Fibroblast of pulmonary artery (primary cell): Measurements from ENCODE around the gene SLC6A8.

Experiments
- DNase-seq: peaks from one replicate; pipeline ENCODE4 v3.0.0-alpha.2; 2010; ENCODE audit warnings: low read depth
- H3K4me3 ChIP-seq: replicated peaks from 2 replicates; pipeline ENCODE4 v1.5.1; 2011; ENCODE audit warnings: low read depth, mild to moderate bottlenecking, control low read depth, low read length, moderate library complexity
- TF ChIP-seq, protein P1 (sequence below): IDR thresholded peaks from 2 replicates; pipeline ENCODE4 v1.5.1; 2011; ENCODE audit warnings: mild to moderate bottlenecking, control low read depth, low read length, inconsistent platforms; ENCODE audit errors: missing control alignments

The SLC6A8 gene

DNA sequence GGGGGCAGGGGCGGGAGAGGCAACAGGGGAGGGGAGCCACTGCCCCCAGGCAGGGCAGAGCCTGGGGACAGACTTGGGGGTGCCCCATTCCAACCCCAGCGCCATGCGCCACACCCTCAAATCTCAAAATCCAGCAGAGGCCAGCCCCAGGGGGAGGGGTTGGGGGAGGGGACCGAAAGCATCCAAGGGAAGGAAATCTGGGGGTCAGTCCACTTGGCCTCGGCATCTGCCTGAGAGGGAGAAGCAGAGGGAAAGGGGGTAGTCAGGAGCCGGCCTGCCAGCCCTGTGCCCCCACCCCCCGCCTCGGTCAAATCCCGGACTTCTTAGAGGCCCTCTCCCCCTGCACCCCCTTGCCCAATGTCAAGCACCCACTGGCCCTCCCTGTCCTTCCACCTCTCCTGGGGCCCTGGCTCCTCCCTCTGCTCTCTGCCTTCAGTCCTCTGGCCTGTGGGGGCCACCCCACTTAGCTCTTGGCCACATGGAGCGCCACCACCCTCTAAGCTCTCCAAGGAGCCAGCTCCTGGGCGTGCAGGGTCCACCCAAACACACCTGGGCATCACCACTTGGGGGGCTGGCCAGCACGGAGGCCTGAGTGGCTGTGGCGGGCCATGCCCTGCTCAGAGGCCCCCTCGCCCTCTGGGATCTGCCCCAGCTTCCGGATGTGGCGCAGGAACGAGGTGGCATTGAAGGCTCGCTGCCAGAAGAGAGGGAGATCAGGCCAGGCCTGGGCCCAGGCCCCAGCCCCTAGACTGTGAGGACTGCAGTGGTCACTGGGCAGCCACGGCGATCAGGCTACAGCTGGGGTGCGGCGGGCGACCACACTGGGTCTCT, 17.6 kb upstream of the SLC6A8 start:
- TF ChIP-seq, protein P1, sequence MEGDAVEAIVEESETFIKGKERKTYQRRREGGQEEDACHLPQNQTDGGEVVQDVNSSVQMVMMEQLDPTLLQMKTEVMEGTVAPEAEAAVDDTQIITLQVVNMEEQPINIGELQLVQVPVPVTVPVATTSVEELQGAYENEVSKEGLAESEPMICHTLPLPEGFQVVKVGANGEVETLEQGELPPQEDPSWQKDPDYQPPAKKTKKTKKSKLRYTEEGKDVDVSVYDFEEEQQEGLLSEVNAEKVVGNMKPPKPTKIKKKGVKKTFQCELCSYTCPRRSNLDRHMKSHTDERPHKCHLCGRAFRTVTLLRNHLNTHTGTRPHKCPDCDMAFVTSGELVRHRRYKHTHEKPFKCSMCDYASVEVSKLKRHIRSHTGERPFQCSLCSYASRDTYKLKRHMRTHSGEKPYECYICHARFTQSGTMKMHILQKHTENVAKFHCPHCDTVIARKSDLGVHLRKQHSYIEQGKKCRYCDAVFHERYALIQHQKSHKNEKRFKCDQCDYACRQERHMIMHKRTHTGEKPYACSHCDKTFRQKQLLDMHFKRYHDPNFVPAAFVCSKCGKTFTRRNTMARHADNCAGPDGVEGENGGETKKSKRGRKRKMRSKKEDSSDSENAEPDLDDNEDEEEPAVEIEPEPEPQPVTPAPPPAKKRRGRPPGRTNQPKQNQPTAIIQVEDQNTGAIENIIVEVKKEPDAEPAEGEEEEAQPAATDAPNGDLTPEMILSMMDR = no peak
- H3K4me3 ChIP-seq = no peak overlapping the region
- DNase-seq = no peak

DNA sequence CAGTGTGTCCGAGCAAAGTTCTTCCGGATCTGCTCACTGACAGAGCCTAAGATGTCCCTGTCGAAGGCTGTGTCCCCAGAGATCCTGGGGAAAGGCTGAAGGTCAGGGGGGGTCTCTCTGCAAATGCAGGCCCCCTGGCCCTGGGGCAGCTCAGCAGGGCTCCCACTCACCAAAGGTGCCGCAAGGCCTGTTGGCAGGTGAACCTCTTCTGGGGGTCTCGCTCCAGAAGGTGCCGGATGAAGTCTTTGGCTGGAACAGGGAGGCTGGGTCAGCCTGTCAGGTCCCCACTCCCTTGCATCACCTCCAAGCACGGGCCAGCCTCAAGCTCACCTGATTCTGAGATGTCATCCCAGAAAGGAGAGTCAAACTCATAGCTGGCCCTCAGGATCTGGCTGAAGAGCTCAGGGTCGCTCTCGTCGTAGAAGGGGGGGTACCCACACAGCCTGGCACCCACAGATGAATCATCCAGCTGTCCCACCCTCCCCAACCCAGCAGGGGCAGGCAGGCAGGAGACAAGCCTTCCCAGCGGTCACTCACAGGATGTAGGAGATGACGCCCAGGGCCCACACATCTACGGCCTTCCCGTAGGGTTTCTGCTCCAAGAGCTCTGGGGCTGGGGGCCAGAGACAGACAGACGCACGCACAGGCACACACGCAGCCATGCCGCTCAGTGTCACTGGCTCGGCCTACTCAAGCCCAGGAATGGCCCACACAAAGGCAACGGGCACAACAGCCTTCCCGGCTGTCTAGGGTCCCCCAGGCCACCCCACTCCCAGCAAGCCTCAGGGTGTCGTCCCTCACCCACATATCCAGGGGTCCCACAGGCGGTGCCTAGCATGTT, 16.8 kb upstream of the SLC6A8 start:
- TF ChIP-seq, protein P1 = no peak
- H3K4me3 ChIP-seq = no peak overlapping the region
- no peak for DNase-seq

DNA sequence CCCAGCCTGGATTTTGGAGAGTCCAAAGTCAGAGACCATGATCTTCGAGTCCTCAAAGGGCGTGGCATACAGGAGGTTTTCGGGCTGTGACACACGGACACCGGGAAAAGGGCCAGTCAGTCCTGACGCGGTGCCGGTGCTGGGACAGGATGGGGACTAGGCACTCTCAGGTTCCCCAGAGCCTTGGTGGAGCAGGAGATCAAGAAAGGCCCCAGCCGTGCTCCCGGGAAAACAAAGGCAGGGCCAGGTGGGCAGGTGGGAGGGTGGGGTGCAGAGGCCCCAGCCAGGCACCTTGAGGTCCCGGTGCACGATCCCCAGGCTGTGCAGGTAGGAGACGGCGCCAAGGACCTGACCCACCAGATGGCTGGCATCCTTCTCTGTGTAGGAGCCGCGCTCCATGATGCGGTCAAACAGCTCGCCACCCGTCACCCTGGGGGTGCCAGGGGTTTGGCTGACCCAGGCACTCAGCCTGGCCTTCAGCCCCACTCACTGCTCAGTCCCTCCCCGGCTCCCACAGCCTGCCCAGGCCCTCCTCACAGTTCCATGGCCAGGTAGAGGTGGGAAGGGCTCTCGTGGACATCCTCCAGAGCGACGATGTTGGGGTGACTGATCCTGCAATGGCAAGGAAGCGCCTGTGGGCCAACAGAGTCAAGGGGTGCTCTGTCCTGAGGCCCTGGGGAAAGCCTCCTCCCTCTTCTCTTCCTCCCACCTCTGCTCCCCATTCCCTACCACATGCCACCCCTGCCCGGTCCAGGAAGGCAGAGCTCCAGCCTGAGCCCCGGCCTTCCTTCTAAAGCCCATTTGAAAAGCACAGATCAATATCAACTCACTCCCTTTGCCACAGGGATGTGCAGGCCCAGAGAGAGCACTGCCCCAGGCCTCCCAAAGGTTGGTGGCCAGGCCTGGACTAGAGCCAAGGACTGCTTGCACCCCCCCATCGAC, 15.9 kb upstream of the SLC6A8 start:
- no peak for DNase-seq
- H3K4me3 ChIP-seq = no peak overlapping the region
- TF ChIP-seq, protein P1 = no peak

DNA sequence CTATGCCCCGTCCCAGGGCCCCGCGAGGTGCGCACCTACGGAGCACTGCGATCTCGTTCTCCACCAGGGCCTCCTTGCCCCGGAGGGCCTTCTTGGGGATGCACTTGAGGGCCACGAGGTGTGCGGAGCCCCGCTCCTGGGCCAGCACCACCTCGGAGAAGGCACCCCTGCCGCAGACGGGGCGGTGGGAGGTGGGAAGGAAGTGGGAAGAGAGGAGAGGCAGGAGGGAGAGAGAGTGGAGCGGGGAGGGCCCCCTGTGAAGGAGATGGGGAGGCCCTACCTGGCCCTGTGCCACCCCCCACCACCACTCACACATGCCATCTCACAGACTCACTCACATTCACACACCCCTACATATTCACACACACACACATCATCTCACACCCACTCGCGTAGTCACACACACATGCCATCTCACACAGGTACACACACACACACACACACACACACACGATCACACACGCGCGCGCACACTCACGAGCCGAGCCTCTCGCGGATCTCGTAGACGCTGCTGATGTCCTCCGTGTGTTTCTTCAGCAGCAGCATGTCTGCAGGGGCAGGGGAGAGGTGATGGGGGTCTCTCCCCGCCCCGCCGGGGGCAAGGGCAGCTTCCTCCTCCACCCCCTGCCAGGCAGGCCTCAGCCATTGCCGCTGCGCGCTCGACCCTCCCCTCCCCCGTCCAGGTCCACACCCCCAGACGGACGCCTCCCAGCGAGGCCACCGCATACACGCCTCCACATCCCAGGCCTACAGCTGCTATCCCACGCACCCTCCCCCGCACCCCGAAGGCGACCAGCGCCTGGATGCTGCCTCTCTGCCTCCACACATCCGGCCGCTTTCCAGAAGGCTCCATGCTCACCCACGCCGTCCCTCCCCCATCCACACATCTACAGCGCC, 14.9 kb upstream of the SLC6A8 start:
- DNase-seq = no peak
- TF ChIP-seq, protein P1 = no peak
- H3K4me3 ChIP-seq = no peak overlapping the region

DNA sequence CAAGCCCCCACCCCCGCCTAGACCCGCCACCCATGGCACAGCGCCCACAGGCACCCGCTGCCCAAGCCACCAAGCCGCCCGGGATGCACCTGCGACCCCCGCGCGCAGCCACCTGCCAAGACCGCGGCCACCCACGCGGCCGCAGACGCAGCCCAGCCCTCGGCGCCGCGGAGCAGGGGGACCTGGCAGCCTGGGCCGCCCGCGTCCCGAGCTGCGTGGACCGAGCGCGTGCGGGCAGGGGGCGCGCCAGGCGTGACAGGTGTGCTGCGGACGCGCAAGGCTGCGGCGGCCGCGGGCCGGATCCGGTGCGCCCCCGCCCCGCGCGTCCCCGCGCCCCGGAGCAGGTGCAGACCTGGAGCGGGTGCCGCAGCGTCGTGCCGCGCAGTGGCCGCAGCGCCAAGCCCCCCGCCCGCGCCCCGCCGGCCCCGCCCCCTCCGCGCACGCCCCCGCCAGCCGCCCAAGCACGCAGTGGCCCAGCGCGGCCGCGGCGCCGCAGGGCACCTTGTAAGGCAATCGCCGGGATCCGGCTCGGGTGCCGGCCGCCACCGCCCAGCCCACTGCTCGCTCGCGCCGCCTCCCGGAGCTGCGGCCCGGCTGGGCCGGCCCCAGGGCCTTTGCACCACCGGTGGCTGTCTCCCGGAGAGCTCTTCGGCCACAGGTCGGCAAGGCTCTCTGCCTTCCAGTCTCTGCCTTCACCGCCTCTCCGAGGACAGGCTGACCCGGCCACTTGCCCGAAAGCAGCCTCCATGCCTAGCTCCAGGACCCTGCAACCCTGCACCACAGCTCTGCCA, 14.1 kb upstream of the SLC6A8 start, which contains the start of gene PNCK:
Gene PNCK (minus strand): TSS at position 386 of the 791 bp plus-strand sequence. CDS start 737 bp downstream, outside the sequence.
- TF ChIP-seq, protein P1 = no peak
- H3K4me3 ChIP-seq = no peak within 1 kb of the TSS
- DNase-seq = no peak
